GM23248 (cell line): ENCODE measurements around the gene MSH3.

Experiments used
- EZH2 ChIP-seq: fragments of 200-600 bp; sonication (generic); IDR thresholded peaks from 2 replicates; pipeline ENCODE4 v1.6.1; 2018; ENCODE audit warnings: antibody characterized with exemption, mild to moderate bottlenecking; ENCODE audit not compliant: insufficient read depth, poor library complexity, severe bottlenecking
- EZH2phosphoT487 ChIP-seq: fragments of 200-600 bp; sonication (generic); IDR thresholded peaks from 2 replicates; pipeline ENCODE4 v1.6.1; 2018; ENCODE audit warnings: antibody characterized with exemption, moderate library complexity, mild to moderate bottlenecking, low read depth; ENCODE audit not compliant: insufficient read depth

DNA sequence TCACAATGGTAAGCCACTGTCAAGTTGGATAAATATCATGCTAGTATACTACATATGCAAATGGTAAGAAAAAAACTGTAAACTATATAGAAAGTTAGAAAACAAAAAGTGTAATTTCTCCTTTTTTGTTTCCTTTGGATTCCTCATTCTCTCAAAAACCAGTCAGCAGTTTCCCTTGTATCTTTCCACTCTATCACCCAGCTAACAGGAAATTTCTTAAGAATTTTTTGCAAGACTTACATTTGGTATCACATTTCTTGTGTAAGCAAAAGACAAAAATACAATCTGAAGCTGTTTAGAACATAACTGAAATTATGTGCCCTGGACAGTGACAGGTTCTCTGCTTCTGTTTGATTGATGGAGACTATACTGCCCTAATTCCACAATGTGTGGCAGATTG is 25.2 kb upstream of the MSH3 start:
- TF ChIP-seq EZH2: no peak
- no peak for TF ChIP-seq EZH2phosphoT487
